ENCODE data around the gene TOR1A. TPM values are rescaled to one million over a fixed set of nuclear protein-coding genes. Genes with fewer than 3 reads are reported as not detected.

Gene TOR1A
- total RNA-seq, 1 donor, result 20.3 TPM

- peaks cover 34% of the 10 kb centered on the region for H3K4me1 ChIP-seq (ENCODE audit: insufficient read depth, low read length)
- H3K27me3 ChIP-seq (ENCODE audit: insufficient read depth, low read length), result no peaks in the 10 kb centered on the region
These were observed 36.9 kb upstream of the TOR1A start for GRCh38 chr9:129860653-129861446.

GRCh38 chr9:129858167-129858962 lies 34.4 kb upstream of the TOR1A start:
- H3K4me3 ChIP-seq (ENCODE audit: low read length), result no peak overlapping the region
- no peaks in the 10 kb centered on the region for H3K27me3 ChIP-seq (ENCODE audit: insufficient read depth, low read length)
- no peaks in the 10 kb centered on the region for H3K9me3 ChIP-seq (ENCODE audit: low read depth, low read length)
- H3K4me1 ChIP-seq (ENCODE audit: insufficient read depth, low read length), result peaks cover 31% of the 10 kb centered on the region

More at GRCh38 chr9:129860653-129861446, 36.9 kb upstream of the TOR1A start:
- no peaks in the 10 kb centered on the region for H3K9me3 ChIP-seq (ENCODE audit: low read depth, low read length)
- H3K4me3 ChIP-seq (ENCODE audit: low read length), result no peak overlapping the region

GRCh38 chr9:129857207-129857606 lies 33.3 kb upstream of the TOR1A start:
- H3K9me3 ChIP-seq (ENCODE audit: low read depth, low read length), result no peaks in the 10 kb centered on the region
- H3K4me1 ChIP-seq (ENCODE audit: insufficient read depth, low read length), result peaks cover 27% of the 10 kb centered on the region
- no peak overlapping the region for H3K4me3 ChIP-seq (ENCODE audit: low read length)
- H3K27me3 ChIP-seq (ENCODE audit: insufficient read depth, low read length), result no peaks in the 10 kb centered on the region

DNA sequence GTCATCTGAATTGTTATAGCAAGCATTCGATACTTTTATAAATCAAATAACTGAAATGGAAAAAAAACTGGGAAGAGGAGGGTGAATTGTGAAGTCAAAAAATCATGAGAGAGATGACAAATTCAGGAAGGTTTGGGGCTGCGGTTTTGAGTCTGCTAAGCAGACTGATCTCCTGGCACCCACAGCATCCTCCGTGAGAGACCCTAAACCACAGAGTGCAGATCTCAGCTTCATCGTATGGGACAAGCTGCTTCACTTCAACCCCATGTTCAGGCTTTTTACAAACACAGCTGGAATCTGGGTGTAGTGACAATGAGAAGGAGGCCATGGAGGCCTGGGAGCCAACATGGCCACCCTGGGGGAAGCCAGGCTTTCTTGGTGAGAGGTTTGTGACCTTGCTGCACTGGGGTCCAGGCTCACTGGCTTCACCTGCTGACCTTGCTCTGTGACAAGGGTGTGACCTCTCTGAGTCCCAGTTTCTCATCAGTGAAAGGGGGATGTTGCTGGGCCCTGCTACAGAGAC lies 30.7 kb upstream of the TOR1A start:
- peaks cover 25% of the 10 kb centered on the region for H3K4me1 ChIP-seq (ENCODE audit: insufficient read depth, low read length)
- no peaks in the 10 kb centered on the region for H3K9me3 ChIP-seq (ENCODE audit: low read depth, low read length)
- no peak overlapping the region for H3K4me3 ChIP-seq (ENCODE audit: low read length)
- H3K27me3 ChIP-seq (ENCODE audit: insufficient read depth, low read length), result no peaks in the 10 kb centered on the region

GRCh38 chr9:129853614-129854013 lies 29.7 kb upstream of the TOR1A start:
- H3K4me1 ChIP-seq (ENCODE audit: insufficient read depth, low read length), result peaks cover 25% of the 10 kb centered on the region
- H3K27me3 ChIP-seq (ENCODE audit: insufficient read depth, low read length), result no peaks in the 10 kb centered on the region
- no peak overlapping the region for H3K4me3 ChIP-seq (ENCODE audit: low read length)
- no peaks in the 10 kb centered on the region for H3K9me3 ChIP-seq (ENCODE audit: low read depth, low read length)

- Histone ChIP-seq H3K27me3 (ENCODE audit: insufficient read depth, low read length) (no peaks in the 10 kb centered on the region), H3K4me3 (ENCODE audit: low read length) (no peak overlapping the region), H3K9me3 (ENCODE audit: low read depth, low read length) (no peaks in the 10 kb centered on the region), H3K4me1 (ENCODE audit: insufficient read depth, low read length) (peaks cover 25% of the 10 kb centered on the region)
These were observed 28.6 kb upstream of the TOR1A start for GRCh38 chr9:129852579-129852978.

DNA sequence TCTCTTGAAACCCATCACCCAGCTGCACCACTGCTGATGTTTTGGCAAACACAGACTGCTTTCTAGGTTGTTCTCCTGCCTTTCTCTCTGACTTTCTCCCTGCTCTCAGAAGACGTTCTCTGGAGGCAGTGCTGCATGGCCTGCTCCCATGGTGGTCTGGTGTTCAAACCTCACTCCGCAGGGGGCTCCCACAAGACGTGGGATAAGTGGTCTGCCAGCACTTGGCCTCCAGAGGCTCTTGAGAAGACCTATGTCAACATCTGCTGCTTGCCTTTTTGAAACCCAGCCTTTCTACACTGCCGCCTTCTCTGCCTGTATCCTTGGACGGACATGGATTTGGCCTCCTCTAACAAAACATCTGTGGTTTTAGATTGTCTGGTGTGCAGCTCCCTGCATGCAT lies 27.9 kb upstream of the TOR1A start:
- Histone ChIP-seq H3K27me3 (ENCODE audit: insufficient read depth, low read length) (no peaks in the 10 kb centered on the region), H3K4me1 (ENCODE audit: insufficient read depth, low read length) (peaks cover 31% of the 10 kb centered on the region), H3K9me3 (ENCODE audit: low read depth, low read length) (no peaks in the 10 kb centered on the region), H3K4me3 (ENCODE audit: low read length) (no peak overlapping the region)

GRCh38 chr9:129850821-129851550 lies 27.1 kb upstream of the TOR1A start:
- H3K4me3 ChIP-seq (ENCODE audit: low read length), result no peak overlapping the region
- no peaks in the 10 kb centered on the region for H3K9me3 ChIP-seq (ENCODE audit: low read depth, low read length)
- H3K27me3 ChIP-seq (ENCODE audit: insufficient read depth, low read length), result no peaks in the 10 kb centered on the region
- H3K4me1 ChIP-seq (ENCODE audit: insufficient read depth, low read length), result peaks cover 34% of the 10 kb centered on the region

DNA sequence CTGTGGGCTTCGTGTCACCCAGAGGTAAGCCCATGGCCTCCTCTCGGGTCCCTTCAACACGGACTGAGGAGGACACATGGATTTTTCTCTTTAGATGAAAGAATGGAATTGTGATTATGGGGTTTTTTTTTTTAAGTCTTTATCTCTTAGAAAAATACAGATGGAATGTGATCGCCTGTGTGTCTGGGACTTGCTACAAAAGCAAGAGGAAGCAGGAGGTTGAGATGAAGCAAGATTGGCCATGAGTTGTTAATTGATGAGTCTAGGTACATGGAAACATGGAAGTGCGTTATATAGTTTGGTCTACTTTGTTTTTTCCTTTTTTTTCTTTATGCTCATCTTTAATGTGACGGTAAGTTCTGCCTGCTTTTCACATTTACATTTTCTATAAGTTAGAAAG lies 26.0 kb upstream of the TOR1A start:
- no peaks in the 10 kb centered on the region for H3K9me3 ChIP-seq (ENCODE audit: low read depth, low read length)
- H3K4me3 ChIP-seq (ENCODE audit: low read length), result no peak overlapping the region
- peaks cover 33% of the 10 kb centered on the region for H3K4me1 ChIP-seq (ENCODE audit: insufficient read depth, low read length)
- no peaks in the 10 kb centered on the region for H3K27me3 ChIP-seq (ENCODE audit: insufficient read depth, low read length)

GRCh38 chr9:129848712-129849441 lies 24.9 kb upstream of the TOR1A start:
- Histone ChIP-seq H3K9me3 (ENCODE audit: low read depth, low read length) (no peaks in the 10 kb centered on the region), H3K4me3 (ENCODE audit: low read length) (no peak overlapping the region), H3K27me3 (ENCODE audit: insufficient read depth, low read length) (no peaks in the 10 kb centered on the region), H3K4me1 (ENCODE audit: insufficient read depth, low read length) (peaks cover 27% of the 10 kb centered on the region)

- Histone ChIP-seq H3K4me1 (ENCODE audit: insufficient read depth, low read length) (peaks cover 9% of the 10 kb centered on the region), H3K27me3 (ENCODE audit: insufficient read depth, low read length) (no peaks in the 10 kb centered on the region), H3K9me3 (ENCODE audit: low read depth, low read length) (no peaks in the 10 kb centered on the region), H3K4me3 (ENCODE audit: low read length) (no peak overlapping the region)
These were observed 21.4 kb upstream of the TOR1A start for GRCh38 chr9:129845373-129845772.

DNA sequence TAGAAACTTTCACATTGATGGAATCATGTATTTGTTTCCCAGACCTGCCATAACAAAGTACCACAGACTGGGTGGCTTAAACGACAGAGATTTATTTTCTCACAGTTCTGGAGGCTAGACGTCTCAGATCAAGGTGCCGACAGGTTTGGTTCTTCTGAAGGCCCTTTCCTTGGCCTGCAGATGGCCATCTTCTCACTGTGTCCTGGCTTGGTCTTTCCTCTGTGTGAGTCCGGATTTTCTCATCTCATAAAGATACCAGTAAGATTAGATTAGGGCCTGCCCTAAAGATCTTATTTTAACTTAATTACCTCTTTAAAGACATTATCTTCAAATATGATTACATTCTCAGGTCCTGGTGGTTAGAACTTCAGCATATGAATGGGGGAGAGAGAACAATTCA lies 17.1 kb upstream of the TOR1A start:
- peaks cover 30% of the 10 kb centered on the region for H3K4me1 ChIP-seq (ENCODE audit: insufficient read depth, low read length)
- H3K27me3 ChIP-seq (ENCODE audit: insufficient read depth, low read length), result no peaks in the 10 kb centered on the region

DNA sequence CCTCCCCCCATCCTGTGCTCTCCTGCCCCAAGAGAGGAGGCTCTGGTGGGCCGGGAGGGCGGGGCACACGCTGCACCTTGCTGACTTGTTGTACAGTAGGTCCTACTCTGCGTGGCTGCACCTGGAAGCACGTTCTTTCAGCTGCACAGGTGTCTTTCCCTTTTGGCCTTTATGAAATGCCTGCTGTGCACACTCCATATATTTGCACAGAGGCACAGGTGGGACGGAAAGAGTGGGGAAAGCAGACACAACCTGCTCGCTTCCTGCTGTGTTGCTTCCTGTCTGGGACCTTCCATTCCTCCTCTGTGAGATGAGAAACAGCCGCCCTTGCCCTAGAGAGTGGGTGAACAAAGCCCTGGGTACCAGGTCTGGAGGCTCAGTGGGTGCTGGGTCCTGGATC lies 16.1 kb upstream of the TOR1A start:
- no peaks in the 10 kb centered on the region for H3K9me3 ChIP-seq (ENCODE audit: low read depth, low read length)
- no peaks in the 10 kb centered on the region for H3K27me3 ChIP-seq (ENCODE audit: insufficient read depth, low read length)
- H3K4me1 ChIP-seq (ENCODE audit: insufficient read depth, low read length), result peaks cover 34% of the 10 kb centered on the region
- H3K4me3 ChIP-seq (ENCODE audit: low read length), result no peak overlapping the region

More for the DNA sequence above, 17.1 kb upstream of the TOR1A start:
- no peaks in the 10 kb centered on the region for H3K9me3 ChIP-seq (ENCODE audit: low read depth, low read length)
- H3K4me3 ChIP-seq (ENCODE audit: low read length), result no peak overlapping the region

DNA sequence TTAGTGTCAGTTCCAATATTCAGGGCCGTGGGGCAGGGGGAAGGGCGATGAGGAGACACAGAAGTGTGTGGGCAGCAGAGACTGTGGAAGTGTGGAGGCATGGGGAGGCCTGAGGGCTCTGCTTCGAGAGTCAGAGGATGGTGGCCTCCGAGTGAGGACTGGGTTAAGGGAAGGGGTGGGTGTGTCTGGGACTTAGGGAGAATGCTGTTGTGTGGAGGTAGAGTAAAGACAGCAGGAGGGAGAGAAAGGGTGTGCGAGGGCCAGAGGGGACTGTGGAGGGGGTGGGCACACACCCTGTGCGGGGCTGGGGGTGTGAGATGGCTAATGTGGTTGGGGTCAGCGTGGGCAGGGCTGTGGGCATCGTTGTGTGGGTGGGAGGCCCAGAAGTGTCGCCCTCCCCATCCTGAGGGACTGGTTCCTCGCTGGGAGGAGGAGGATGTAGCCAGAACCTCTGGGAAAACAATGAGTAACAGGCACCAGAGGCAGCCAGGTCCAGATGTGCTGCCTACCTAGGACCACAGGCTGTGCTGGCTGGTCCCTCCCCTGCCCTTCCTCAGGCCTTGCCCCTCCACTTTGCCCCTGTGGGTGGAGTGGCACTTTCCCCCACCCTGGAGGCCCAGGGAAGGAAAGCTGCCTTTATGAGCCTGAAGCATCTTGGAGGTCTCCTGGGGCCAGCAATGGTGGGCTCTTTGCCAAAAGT lies 15.5 kb upstream of the TOR1A start:
- H3K27me3 ChIP-seq (ENCODE audit: insufficient read depth, low read length), result no peaks in the 10 kb centered on the region
- H3K9me3 ChIP-seq (ENCODE audit: low read depth, low read length), result no peaks in the 10 kb centered on the region
- H3K4me1 ChIP-seq (ENCODE audit: insufficient read depth, low read length), result peaks cover 37% of the 10 kb centered on the region
- H3K4me3 ChIP-seq (ENCODE audit: low read length), result no peak overlapping the region

Measured in mononuclear cell (primary cell).